Activated CD8-positive, alpha-beta memory T cell treated with anti-CD3 and anti-CD28 coated beads for 24 hours (primary cell): Measurements from ENCODE around the gene CCDC159.
"Not testable (repeated sequence)": the region's sequence is repeated elsewhere in the genome, so short reads cannot be mapped to it uniquely, and the experiment has no call there.

Experiments used
- DNase-seq: peaks from one replicate; pipeline ENCODE4 v3.0.0-alpha.2; 2020

The CCDC159 gene

GRCh38 chr19:11346104-11346940 lies at the start of gene CCDC159, which contains the start of gene TMEM205:
Gene CCDC159 (plus strand): TSS chr19:11346519. CDS start chr19:11346607, 88 bp downstream.
Gene TMEM205 (minus strand): TSS chr19:11346268. CDS start chr19:11345619, 649 bp downstream.
- DNase-seq = peak; percentile 97

GRCh38 chr19:11299946-11300810 lies 46.1 kb upstream of the CCDC159 start:
- DNase-seq = no peak

GRCh38 chr19:11300811-11301120 lies 45.6 kb upstream of the CCDC159 start:
- no peak for DNase-seq

- DNase-seq = no peak
These were observed 41.4 kb upstream of the CCDC159 start for GRCh38 chr19:11304936-11305335.

GRCh38 chr19:11306337-11306736 lies 40.0 kb upstream of the CCDC159 start:
- no peak for DNase-seq

- DNase-seq = not testable (repeated sequence)
These were observed 25.9 kb upstream of the CCDC159 start for GRCh38 chr19:11320278-11320995.

GRCh38 chr19:11321191-11322126 lies 24.9 kb upstream of the CCDC159 start:
- no peak for DNase-seq

GRCh38 chr19:11322269-11323024 lies 23.9 kb upstream of the CCDC159 start:
- DNase-seq = no peak

GRCh38 chr19:11323601-11324078 lies 22.7 kb upstream of the CCDC159 start:
- DNase-seq = no peak

GRCh38 chr19:11324079-11324661 lies 22.1 kb upstream of the CCDC159 start:
- DNase-seq = no peak

- no peak for DNase-seq
These were observed 21.4 kb upstream of the CCDC159 start for GRCh38 chr19:11324748-11325389.

GRCh38 chr19:11325544-11325943 lies 20.8 kb upstream of the CCDC159 start:
- no peak for DNase-seq

GRCh38 chr19:11330127-11330526 lies 16.2 kb upstream of the CCDC159 start:
- no peak for DNase-seq

- no peak for DNase-seq
These were observed 14.8 kb upstream of the CCDC159 start for GRCh38 chr19:11331502-11331901.

- no peak for DNase-seq
These were observed 13.5 kb upstream of the CCDC159 start for GRCh38 chr19:11332822-11333221.

GRCh38 chr19:11333838-11334237 lies 12.5 kb upstream of the CCDC159 start:
- DNase-seq = not testable (repeated sequence)

GRCh38 chr19:11335449-11336146 lies 10.7 kb upstream of the CCDC159 start:
- no peak for DNase-seq

GRCh38 chr19:11337080-11337479 lies 9.2 kb upstream of the CCDC159 start:
- no peak for DNase-seq

GRCh38 chr19:11338121-11338520 lies 8.2 kb upstream of the CCDC159 start:
- DNase-seq = no peak
